ENCODE measurements around the gene KCTD1. TPM values are rescaled to one million over a fixed set of nuclear protein-coding genes. Genes with fewer than 3 reads are reported as not detected.
A peak's percentile ranks its signal among the peaks of the same experiment; 100 is the strongest.

The KCTD1 gene
- total RNA-seq, 1 donor from 2014 or later, result 6.4 TPM

GRCh38 chr18:26450989-26451682 is 97.2 kb downstream of the KCTD1 start:
- Histone ChIP-seq H3K27ac (replicated peaks) (no peak overlapping the region), H3K36me3 (peaks cover 16% of the 10 kb centered on the region), H3K9me3 (replicated peaks) (no peaks in the 10 kb centered on the region), H3K4me1 (peaks cover 5% of the 10 kb centered on the region), H3K27me3 (ENCODE audit: low read depth) (no peaks in the 10 kb centered on the region), H3K4me3 (no peak overlapping the region)
- intact Hi-C loops (cut with micrococcal nuclease), result no loop called here
- TF ChIP-seq CTCF (IDR thresholded peaks at IDR 0.05; ENCODE audit: borderline replicate concordance), result no peak
- DNase-seq, result no peak

GRCh38 chr18:26448714-26449159 is 99.6 kb downstream of the KCTD1 start:
- peaks cover 2% of the 10 kb centered on the region for H3K4me1 ChIP-seq
- no peak for TF ChIP-seq CTCF (IDR thresholded peaks at IDR 0.05; ENCODE audit: borderline replicate concordance)
- intact Hi-C loops (cut with micrococcal nuclease), result no loop called here

GRCh38 chr18:26443853-26444252 is 104.5 kb downstream of the KCTD1 start:
- no peak for TF ChIP-seq CTCF (IDR thresholded peaks at IDR 0.05; ENCODE audit: borderline replicate concordance)

More at GRCh38 chr18:26448714-26449159, 99.6 kb downstream of the KCTD1 start:
- no peaks in the 10 kb centered on the region for H3K36me3 ChIP-seq
- H3K4me3 ChIP-seq, result no peak overlapping the region
- H3K9me3 ChIP-seq (replicated peaks), result no peaks in the 10 kb centered on the region
- H3K27me3 ChIP-seq (ENCODE audit: low read depth), result no peaks in the 10 kb centered on the region
- DNase-seq, result no peak
- no peak overlapping the region for H3K27ac ChIP-seq (replicated peaks)

GRCh38 chr18:26442126-26442525 is 106.2 kb downstream of the KCTD1 start:
- Histone ChIP-seq H3K27me3 (ENCODE audit: low read depth) (no peaks in the 10 kb centered on the region), H3K9me3 (replicated peaks) (no peaks in the 10 kb centered on the region), H3K27ac (replicated peaks) (peak overlapping the region; percentile 48), H3K4me1 (peaks cover 23% of the 10 kb centered on the region), H3K36me3 (no peaks in the 10 kb centered on the region), H3K4me3 (peak overlapping the region; percentile 27)
- TF ChIP-seq CTCF (IDR thresholded peaks at IDR 0.05; ENCODE audit: borderline replicate concordance), result no peak
- intact Hi-C loops (cut with micrococcal nuclease), result no loop called here
- no peak for DNase-seq

More at GRCh38 chr18:26443853-26444252, 104.5 kb downstream of the KCTD1 start:
- no peaks in the 10 kb centered on the region for H3K36me3 ChIP-seq
- no peaks in the 10 kb centered on the region for H3K27me3 ChIP-seq (ENCODE audit: low read depth)
- DNase-seq, result no peak
- no peak overlapping the region for H3K4me3 ChIP-seq
- H3K9me3 ChIP-seq (replicated peaks), result no peaks in the 10 kb centered on the region
- intact Hi-C loops (cut with micrococcal nuclease), result no loop called here
- peaks cover 21% of the 10 kb centered on the region for H3K4me1 ChIP-seq
- no peak overlapping the region for H3K27ac ChIP-seq (replicated peaks)

DNA sequence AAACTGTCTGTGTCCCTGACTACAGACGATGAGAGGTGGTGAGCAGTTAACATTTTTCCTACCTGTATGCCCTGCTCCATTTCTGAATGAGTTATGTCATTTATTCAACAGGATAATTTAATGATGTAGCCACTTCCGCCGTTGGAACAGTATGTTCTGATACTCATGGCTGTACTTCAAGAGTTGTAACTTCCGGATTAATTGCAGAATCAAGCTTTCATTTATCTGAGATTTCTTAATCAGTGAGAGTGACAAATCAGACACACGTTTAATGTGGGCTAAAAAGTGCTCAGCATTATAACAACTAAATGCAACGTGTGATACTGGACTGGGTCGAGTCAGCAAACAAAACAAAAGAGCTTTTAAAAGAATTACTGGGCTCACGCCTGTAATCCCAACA is 107.7 kb downstream of the KCTD1 start:
- no peak for DNase-seq
- no peaks in the 10 kb centered on the region for H3K36me3 ChIP-seq
- no peak for TF ChIP-seq CTCF (IDR thresholded peaks at IDR 0.05; ENCODE audit: borderline replicate concordance)
- peak overlapping the region; percentile 27 for H3K4me3 ChIP-seq
- intact Hi-C loops (cut with micrococcal nuclease), result no loop called here
- H3K4me1 ChIP-seq, result peaks cover 32% of the 10 kb centered on the region
- H3K27ac ChIP-seq (replicated peaks), result peak overlapping the region; percentile 45
- no peaks in the 10 kb centered on the region for H3K27me3 ChIP-seq (ENCODE audit: low read depth)
- no peaks in the 10 kb centered on the region for H3K9me3 ChIP-seq (replicated peaks)
